ENCODE data around the gene SPINK8.

DNA sequence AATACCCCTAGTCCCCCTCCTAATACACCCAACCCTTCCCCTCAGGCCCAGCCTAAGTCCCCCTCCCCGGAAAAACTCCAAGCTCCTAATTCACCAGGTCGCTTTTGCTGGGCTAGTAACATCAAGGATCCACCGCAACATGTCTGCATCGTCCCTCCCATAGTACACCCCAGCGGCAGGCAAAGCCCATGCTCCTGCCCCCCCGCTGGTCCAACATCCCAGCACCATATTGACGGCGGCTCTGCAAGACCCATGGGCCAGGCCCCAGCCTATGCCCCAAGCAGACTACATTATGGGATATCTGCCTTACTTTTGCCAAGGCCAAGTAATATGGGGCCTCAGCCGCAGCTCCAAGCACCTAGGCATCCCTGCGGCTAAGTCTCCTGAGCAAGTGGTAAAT lies 59.0 kb downstream of the SPINK8 start:
- TF ChIP-seq, protein P1, sequence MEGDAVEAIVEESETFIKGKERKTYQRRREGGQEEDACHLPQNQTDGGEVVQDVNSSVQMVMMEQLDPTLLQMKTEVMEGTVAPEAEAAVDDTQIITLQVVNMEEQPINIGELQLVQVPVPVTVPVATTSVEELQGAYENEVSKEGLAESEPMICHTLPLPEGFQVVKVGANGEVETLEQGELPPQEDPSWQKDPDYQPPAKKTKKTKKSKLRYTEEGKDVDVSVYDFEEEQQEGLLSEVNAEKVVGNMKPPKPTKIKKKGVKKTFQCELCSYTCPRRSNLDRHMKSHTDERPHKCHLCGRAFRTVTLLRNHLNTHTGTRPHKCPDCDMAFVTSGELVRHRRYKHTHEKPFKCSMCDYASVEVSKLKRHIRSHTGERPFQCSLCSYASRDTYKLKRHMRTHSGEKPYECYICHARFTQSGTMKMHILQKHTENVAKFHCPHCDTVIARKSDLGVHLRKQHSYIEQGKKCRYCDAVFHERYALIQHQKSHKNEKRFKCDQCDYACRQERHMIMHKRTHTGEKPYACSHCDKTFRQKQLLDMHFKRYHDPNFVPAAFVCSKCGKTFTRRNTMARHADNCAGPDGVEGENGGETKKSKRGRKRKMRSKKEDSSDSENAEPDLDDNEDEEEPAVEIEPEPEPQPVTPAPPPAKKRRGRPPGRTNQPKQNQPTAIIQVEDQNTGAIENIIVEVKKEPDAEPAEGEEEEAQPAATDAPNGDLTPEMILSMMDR (IDR thresholded peaks at IDR 0.05) = no peak
- TF ChIP-seq POLR2A (IDR thresholded peaks at IDR 0.05) = no peak

All from adrenal gland (tissue), 5 donors.